HepG2 (cell line): Measurements from ENCODE around the gene RIPOR3. TPM values are rescaled to one million over a fixed set of nuclear protein-coding genes. Genes with fewer than 3 reads are reported as not detected.

ENCODE experiments used
- ARNTL ChIP-seq: sonication (generic); formaldehyde crosslinking; IDR thresholded peaks from 2 replicates; pipeline ENCODE4 v1.4.0; 2020; ENCODE audit warnings: mild to moderate bottlenecking, missing genetic modification reagents
- CREB1 ChIP-seq, 2 experiments: fragments of 450-650 bp in 1 of 2; IDR thresholded peaks; 2 replicates each; pipeline ENCODE4 v1.6.1; 2016 to 2017; ENCODE audit warnings: control low read depth in 1 of 2, mild to moderate bottlenecking in 1 of 2, missing compliant biosample characterization in 1 of 2, missing genetic modification characterization in 1 of 2
- EZH2 ChIP-seq: conservative IDR thresholded peaks from 2 replicates; pipeline ENCODE4 v1.6.1; 2012; ENCODE audit warnings: mild to moderate bottlenecking, low read depth, low read length, moderate library complexity
- GATA4 ChIP-seq: sonication (generic); IDR thresholded peaks from 2 replicates; pipeline ENCODE4 v1.6.1; 2016; ENCODE audit warnings: antibody characterized with exemption, low read depth, borderline replicate concordance
- HNRNPK ChIP-seq: fragments of 200-400 bp; formaldehyde crosslinking; IDR thresholded peaks from 2 replicates; pipeline ENCODE4 v1.6.1; 2018; ENCODE audit warnings: low read length, low read depth, moderate library complexity, mild to moderate bottlenecking; ENCODE audit not compliant: poor library complexity, severe bottlenecking
- HOXA5 ChIP-seq: sonication (generic); formaldehyde crosslinking; IDR thresholded peaks from 2 replicates; pipeline ENCODE4 v1.4.0; 2020; ENCODE audit warnings: missing genetic modification reagents
- HOXA9 ChIP-seq: sonication (generic); formaldehyde crosslinking; IDR thresholded peaks from 2 replicates; pipeline ENCODE4 v1.8.1; 2022; ENCODE audit warnings: missing genetic modification reagents, mild to moderate bottlenecking, moderate library complexity, borderline replicate concordance
- KAT7 ChIP-seq: IDR thresholded peaks from 2 replicates; pipeline ENCODE4 v1.6.1; 2018; ENCODE audit warnings: borderline replicate concordance, missing compliant biosample characterization
- MTA1 ChIP-seq: sonication (generic); formaldehyde crosslinking; IDR thresholded peaks from 2 replicates; pipeline ENCODE4 v1.4.0; 2020; ENCODE audit warnings: missing genetic modification reagents, mild to moderate bottlenecking, borderline replicate concordance
- MXD4 ChIP-seq: IDR thresholded peaks from 2 replicates; pipeline ENCODE4 v1.6.1; 2016; ENCODE audit warnings: mild to moderate bottlenecking, missing biosample characterization, missing genetic modification reagents
- POLR2G ChIP-seq: fragments of 200-400 bp; formaldehyde crosslinking; IDR thresholded peaks from 2 replicates; pipeline ENCODE4 v1.6.1; 2018; ENCODE audit warnings: mild to moderate bottlenecking, low read depth, low read length, moderate library complexity
- SALL1 ChIP-seq: sonication (generic); formaldehyde crosslinking; IDR thresholded peaks from 2 replicates; pipeline ENCODE4 v1.8.0; 2022; ENCODE audit warnings: mild to moderate bottlenecking, missing genetic modification reagents
- SATB2 ChIP-seq: sonication (generic); formaldehyde crosslinking; IDR thresholded peaks from 2 replicates; pipeline ENCODE4 v1.5.0; 2020; ENCODE audit warnings: missing genetic modification reagents
- SIX4 ChIP-seq: sonication (generic); formaldehyde crosslinking; IDR thresholded peaks from 2 replicates; pipeline ENCODE4 v1.4.0; 2020; ENCODE audit warnings: missing genetic modification reagents
- SOX6 ChIP-seq, 2 experiments: fragments of 450-650 bp in 1 of 2; sonication (generic) in 1 of 2; formaldehyde crosslinking in 1 of 2; IDR thresholded peaks; 2 replicates each; pipeline versions ENCODE4 v1.4.0 to v1.6.1; 2017 to 2020; ENCODE audit warnings: antibody characterized with exemption in 1 of 2, mild to moderate bottlenecking in 1 of 2, missing genetic modification reagents in 1 of 2
- STAG1 ChIP-seq: sonication (generic); formaldehyde crosslinking; IDR thresholded peaks from 2 replicates; pipeline ENCODE4 v1.4.0; 2020; ENCODE audit warnings: missing genetic modification reagents
- TBX3 ChIP-seq: fragments of 450-650 bp; IDR thresholded peaks from 2 replicates; pipeline ENCODE4 v1.6.1; 2017; ENCODE audit warnings: antibody characterized with exemption, mild to moderate bottlenecking, inconsistent platforms, borderline replicate concordance
- TGIF2 ChIP-seq: IDR thresholded peaks from 2 replicates; pipeline ENCODE4 v1.6.1; 2016; ENCODE audit warnings: control low read depth, missing compliant biosample characterization
- TP53 ChIP-seq: sonication (generic); formaldehyde crosslinking; conservative IDR thresholded peaks from 2 replicates; pipeline ENCODE4 v1.4.0; 2020; ENCODE audit warnings: missing genetic modification reagents
- U2AF1 ChIP-seq: fragments of 200-400 bp; formaldehyde crosslinking; optimal IDR thresholded peaks from 2 replicates; pipeline ENCODE3; 2017; ENCODE audit warnings: mild to moderate bottlenecking, low read depth, low read length
- ZBTB1 ChIP-seq: sonication (generic); formaldehyde crosslinking; IDR thresholded peaks from 2 replicates; pipeline ENCODE4 v1.4.0; 2020; ENCODE audit warnings: missing genetic modification reagents, borderline replicate concordance
- ZFP91 ChIP-seq: sonication (generic); formaldehyde crosslinking; IDR thresholded peaks from 2 replicates; pipeline ENCODE4 v1.9.0; 2022; ENCODE audit warnings: missing genetic modification reagents, mild to moderate bottlenecking, borderline replicate concordance
- ZIK1 ChIP-seq: sonication (generic); formaldehyde crosslinking; IDR thresholded peaks from 2 replicates; pipeline ENCODE4 v1.5.0; 2020; ENCODE audit warnings: mild to moderate bottlenecking, low read depth, missing genetic modification reagents, borderline replicate concordance
- ZNF660 ChIP-seq: sonication (generic); formaldehyde crosslinking; IDR thresholded peaks from 2 replicates; pipeline ENCODE4 v1.5.1; 2020; ENCODE audit warnings: mild to moderate bottlenecking, low read depth, missing genetic modification reagents, borderline replicate concordance
- ZNF670 ChIP-seq: sonication (generic); formaldehyde crosslinking; IDR thresholded peaks from 2 replicates; pipeline ENCODE4 v1.8.0; 2022; ENCODE audit warnings: mild to moderate bottlenecking, missing genetic modification reagents, borderline replicate concordance
- ZNF766 ChIP-seq: sonication (generic); formaldehyde crosslinking; IDR thresholded peaks from 2 replicates; pipeline ENCODE4 v1.5.0; 2020; ENCODE audit warnings: missing genetic modification reagents, borderline replicate concordance
- ZNF850 ChIP-seq: sonication (generic); formaldehyde crosslinking; conservative IDR thresholded peaks from 2 replicates; pipeline ENCODE4 v1.9.0; 2021; ENCODE audit warnings: mild to moderate bottlenecking, missing genetic modification reagents
- polyA plus RNA-seq, 8 experiments: library from polyadenylated mRNA; depleted of rRNA in 3 of 8; stranded (reverse) in 7 of 8; unstranded in 1 of 8; fragments of >200 nt; fragmentation: Illumina TruSeq in 4 of 8; extraction: Trizol in 4 of 8; gene quantifications; 2 replicates each; pipeline versions ENCODE4 v1.2.1 to v1.2.3, GENCODE V29; 2011 to 2016; ENCODE audit warnings: low read depth in 4 of 8, missing spikeins in 1 of 8, mixed read lengths in 1 of 8; ENCODE audit not compliant: insufficient read depth in 1 of 8
- total RNA-seq, 5 experiments: library from RNA; depleted of rRNA; stranded (reverse); fragments of >200 nt; fragmentation: Illumina TruSeq; extraction: Trizol; gene quantifications; 2 replicates each; pipeline ENCODE4 v1.2.3, GENCODE V29; 2016; ENCODE audit warnings: low read depth in 1 of 5

Gene RIPOR3
- total and polyA plus RNA-seq, 2 of the 13 experiments (the other 11 are each of a cell fraction or from before 2014, with no cell fraction given): 0.18 TPM; not detected in 1

GRCh38 chr20:50729901-50730764 is 38.8 kb upstream of the RIPOR3 start (continued):
- TF ChIP-seq ZNF660 (CRISPR knock-in tag): no peak
- TF ChIP-seq ZNF766: no peak
- no peak for TF ChIP-seq SATB2 (CRISPR knock-in tag)
- TF ChIP-seq ARNTL (CRISPR knock-in tag): no peak; the same call in 1 of the 2 replicates
- no peak for TF ChIP-seq MXD4 (CRISPR knock-in tag)
- TF ChIP-seq ZFP91 (CRISPR knock-in tag): no peak; the same call in 1 of the 2 replicates
- TF ChIP-seq CREB1 (IDR thresholded peaks at IDR 0.05): no peak
- no peak for TF ChIP-seq CREB1 (CRISPR knock-in tag; IDR thresholded peaks at IDR 0.05)
- no peak for TF ChIP-seq TBX3
- no peak for TF ChIP-seq STAG1 (CRISPR knock-in tag)
- TF ChIP-seq ZNF850 (CRISPR knock-in tag): 0 out of 2 replicates have a peak, but pooled peaks have one; percentile 64
- no peak for TF ChIP-seq TP53 (CRISPR knock-in tag)
- TF ChIP-seq ZIK1 (CRISPR knock-in tag): no peak
- no peak for TF ChIP-seq SOX6 (IDR thresholded peaks at IDR 0.05)
- no peak for TF ChIP-seq SOX6 (CRISPR knock-in tag; IDR thresholded peaks at IDR 0.05)
- TF ChIP-seq HNRNPK: no peak
- no peak for TF ChIP-seq SALL1 (CRISPR knock-in tag)
- TF ChIP-seq GATA4: no peak
- TF ChIP-seq SIX4: no peak
- TF ChIP-seq EZH2: no peak
- no peak; the same call in 1 of the 2 replicates for TF ChIP-seq HOXA5
- no peak for TF ChIP-seq ZBTB1
- TF ChIP-seq MTA1 (CRISPR knock-in tag): no peak; the same call in 1 of the 2 replicates
- no peak for TF ChIP-seq HOXA9 (CRISPR knock-in tag)
- no peak for TF ChIP-seq U2AF1
- TF ChIP-seq KAT7: no peak
- TF ChIP-seq ZNF670 (CRISPR knock-in tag): peak; percentile 93; the same call in 1 of the 2 replicates
- no peak; the same call in 1 of the 2 replicates for TF ChIP-seq POLR2G
- no peak for TF ChIP-seq TGIF2 (CRISPR knock-in tag)
